K562 (cell line): ENCODE results near the gene SLC8A1. TPM values are rescaled to one million over a fixed set of nuclear protein-coding genes. Genes with fewer than 3 reads are reported as not detected.

Experiments
- ATAC-seq: fragments of 200-7000 bp; cut with Tn5 transposase; 3 replicates; pipeline ENCODE4 v1.9.1; 2020; ENCODE audit warnings: moderate library complexity
- BruUV-seq: library from RNA; stranded (reverse); fragments of 400-500 nt; replicated peaks from 2 replicates; lab custom pipeline; 2021; lab: Mats Ljungman, UMichigan
- CTCF ChIA-PET: fragments of 300-600 bp; formaldehyde crosslinking; extraction: SDS; loops from one replicate; lab custom pipeline; 2021; ENCODE audit warnings: low intra/inter-chr PET ratio; lab: Yijun Ruan, JAX
- POLR2A ChIA-PET: fragments of 300-600, 350-650 bp; sonication (Branson Sonifier 250); formaldehyde crosslinking; extraction: SDS; loops from one replicate; lab custom pipeline; 2021; ENCODE audit warnings: antibody characterized with exemption, inconsistent platforms; lab: Yijun Ruan, JAX
- DNase-seq, 4 experiments: peaks; one replicate each; pipeline versions ENCODE4 v3.0.0 to v3.0.0-alpha.2; 2011 to 2018; ENCODE audit warnings: low spot score in 3 of 4, mixed read lengths in 3 of 4; ENCODE audit errors: extremely low read depth in 1 of 4
- FAIRE-seq: peaks from 2 replicates; lab custom pipeline; 2011; peaks lifted over from hg19 to GRCh38; lab: Jason Lieb, UNC
- H2AFZ ChIP-seq: 2 replicates; pipeline ENCODE4 v1.6.0; 2011; ENCODE audit warnings: low read depth, low read length, control low read depth, inconsistent platforms
- H3K27ac ChIP-seq: fragments of 200-600 bp; 3 replicates; pipeline ENCODE4 v1.8.0; 2011; ENCODE audit warnings: low read depth, mild to moderate bottlenecking, control low read depth, inconsistent platforms, low read length, moderate library complexity, mixed read lengths; ENCODE audit errors: extremely low read depth
- H3K27me3 ChIP-seq, 2 experiments: fragments of 300-600 bp in 1 of 2; 2 replicates in 1 of 2; 3 replicates in 1 of 2; pipeline versions ENCODE4 v1.6.0 to v1.8.0; 2011; ENCODE audit warnings: inconsistent platforms in 2 of 2, low read length in 2 of 2, mild to moderate bottlenecking in 1 of 2, mixed read lengths in 1 of 2, moderate library complexity in 1 of 2; ENCODE audit not compliant: control insufficient read depth in 2 of 2, insufficient read depth in 2 of 2
- H3K36me3 ChIP-seq: fragments of 300-600 bp; 3 replicates; pipeline ENCODE4 v1.8.0; 2011; ENCODE audit warnings: mild to moderate bottlenecking, low read length, inconsistent platforms; ENCODE audit not compliant: control insufficient read depth, insufficient read depth
- H3K4me1 ChIP-seq, 2 experiments: fragments of 200-600 bp in 1 of 2; replicated peaks in 1 of 2; 2 replicates in 1 of 2; 3 replicates in 1 of 2; pipeline versions ENCODE4 v1.5.1 to v1.8.0; 2011; ENCODE audit warnings: inconsistent platforms in 2 of 2, low read length in 2 of 2, mild to moderate bottlenecking in 1 of 2, mixed read lengths in 1 of 2, moderate library complexity in 1 of 2; ENCODE audit not compliant: control insufficient read depth in 2 of 2, insufficient read depth in 2 of 2
- H3K4me2 ChIP-seq: 2 replicates; pipeline ENCODE4 v1.6.1; 2011; ENCODE audit warnings: low read length, control low read depth, inconsistent platforms, mixed read lengths; ENCODE audit not compliant: insufficient read depth
- H3K4me3 ChIP-seq: fragments of 200-600 bp; sonication (generic), shearing (Covaris generic); 2 replicates; pipeline ENCODE4 v1.5.1; 2016; ENCODE audit warnings: control low read depth, inconsistent platforms
- H3K79me2 ChIP-seq: fragments of 200-600 bp; 3 replicates; pipeline ENCODE4 v1.8.0; 2011; ENCODE audit warnings: low read length, inconsistent platforms; ENCODE audit not compliant: control insufficient read depth, insufficient read depth
- H3K9ac ChIP-seq, 2 experiments: 2 replicates each; pipeline versions ENCODE4 v1.6.0 to v1.6.1; 2011; ENCODE audit warnings: low read depth in 2 of 2, low read length in 2 of 2, control low read depth in 1 of 2, inconsistent platforms in 1 of 2, mild to moderate bottlenecking in 1 of 2, mixed read lengths in 1 of 2; ENCODE audit not compliant: insufficient read depth in 1 of 2
- H3K9me1 ChIP-seq: one replicate; pipeline ENCODE4 v1.6.0; 2011; ENCODE audit warnings: inconsistent platforms, mild to moderate bottlenecking, low read length, moderate library complexity; ENCODE audit not compliant: control insufficient read depth, insufficient read depth
- H3K9me3 ChIP-seq: replicated peaks from 2 replicates; pipeline ENCODE4 v1.5.1; 2011; ENCODE audit warnings: low read depth, low read length, inconsistent platforms; ENCODE audit not compliant: control insufficient read depth, insufficient read depth
- H4K20me1 ChIP-seq: replicated peaks from 2 replicates; pipeline ENCODE4 v1.6.1; 2011; ENCODE audit warnings: low read length, inconsistent platforms, mixed read lengths; ENCODE audit not compliant: control insufficient read depth, insufficient read depth
- HSF4 ChIP-seq: fragments of 250-450 bp; sonication (Bioruptor Pico); IDR thresholded peaks from 2 replicates; pipeline ENCODE4 v2.1.2; 2022; ENCODE audit warnings: mild to moderate bottlenecking, moderate library complexity, borderline replicate concordance
- PCBP2 ChIP-seq: fragments of 200-400 bp; formaldehyde crosslinking; IDR thresholded peaks from 2 replicates; pipeline ENCODE4 v1.6.1; 2018; ENCODE audit warnings: low read length, low read depth, mild to moderate bottlenecking, moderate library complexity; ENCODE audit not compliant: poor library complexity, severe bottlenecking
- SREBF1 ChIP-seq: fragments of 150-350 bp; IDR thresholded peaks from 2 replicates; pipeline ENCODE4 v1.6.1; 2014; ENCODE audit warnings: antibody characterized with exemption, low read depth, low read length, borderline replicate concordance
- TARDBP ChIP-seq: fragments of 450-650 bp; IDR thresholded peaks from 2 replicates; pipeline ENCODE4 v1.6.1; 2016
- ZNF57 ChIP-seq: fragments of 450-650 bp; formaldehyde crosslinking; IDR thresholded peaks from 2 replicates; pipeline ENCODE4 v1.4.0; 2020; ENCODE audit warnings: mild to moderate bottlenecking, moderate library complexity
- WGBS: fragments of 100-300 bp; shearing (Covaris generic); methylation state at CpG from one replicate; pipeline ENCODE4 v1.1.6; 2016; ENCODE audit warnings: low coverage, mixed read lengths; ENCODE audit not compliant: insufficient coverage; ENCODE audit errors: missing lambda C conversion rate; 5-methylcytosine and 5-hydroxymethylcytosine counted together
- in situ Hi-C: fragments of 300-500 bp; cut with MboI; formaldehyde crosslinking; loops from 4 replicates; pipeline ENCODE4 v1.15.0; 2018; ENCODE audit warnings: inconsistent platforms, mixed read lengths
- intact Hi-C: fragments of 100-400 bp; cut with micrococcal nuclease; formaldehyde crosslinking; loops from 2 replicates; pipeline ENCODE4 v1.14.2; 2022
- polyA plus RNA-seq, 8 experiments: library from polyadenylated mRNA; depleted of rRNA in 4 of 8; stranded (reverse) in 5 of 8; unstranded in 3 of 8; fragments of >200 nt; fragmentation: Nextera tagmentation in 2 of 8; fragmentation: Illumina TruSeq in 1 of 8; extraction: Ambion mirVana in 2 of 8; extraction: Trizol in 1 of 8; gene quantifications; 2 replicates each; pipeline versions ENCODE4 v1.2.1 to v1.2.3, GENCODE V29; 2011 to 2014; ENCODE audit warnings: inconsistent platforms in 1 of 8, missing spikeins in 1 of 8
- total RNA-seq, 7 experiments: library from RNA; depleted of rRNA in 6 of 7; stranded (reverse); fragments of >200 nt in 6 of 7; fragmentation: Illumina TruSeq in 2 of 7; extraction: Trizol in 2 of 7; gene quantifications; 2 replicates each; pipeline versions ENCODE4 v1.2.1 to v1.2.3, GENCODE V29; 2011 to 2021; ENCODE audit warnings: low replicate concordance in 1 of 7
- TF ChIP-seq, protein P1 (sequence below): fragments of 250-450 bp; sonication (Bioruptor Pico); IDR thresholded peaks from 2 replicates; pipeline ENCODE4 v1.5.0; 2020; ENCODE audit warnings: mild to moderate bottlenecking, borderline replicate concordance

SLC8A1 gene
- total and polyA plus RNA-seq, 9 of the 15 experiments (the other 6 are each of a cell fraction or from before 2014, with no cell fraction given): not detected

- no peak overlapping the region for H3K4me3 ChIP-seq
- intact Hi-C loops (no loop called here), in situ Hi-C loops (no loop called here)
- H2AFZ ChIP-seq: no peak overlapping the region
- H3K4me1 ChIP-seq: no peaks in the 10 kb centered on the region
- BruUV-seq: no TSS peak
- ATAC-seq: no peak
- POLR2A ChIA-PET: no interaction called here
- no peaks in the 10 kb centered on the region for H3K9me3 ChIP-seq
- H3K9ac ChIP-seq: no peak overlapping the region
- WGBS: 0% methylated on average over 3 of the region's 3 CpGs
- CTCF ChIA-PET: no interaction called here
- no peak for FAIRE-seq
- no peak overlapping the region for H3K4me2 ChIP-seq
- H3K79me2 ChIP-seq: no peaks in the 10 kb centered on the region
- H3K36me3 ChIP-seq: no peaks in the 10 kb centered on the region
- no peaks in the 10 kb centered on the region for H3K27me3 ChIP-seq
- no peaks in the 10 kb centered on the region for H3K9me1 ChIP-seq
- TF ChIP-seq PCBP2 (no peak), TARDBP (no peak), HSF4 (no peak), SREBF1 (no peak), ZNF57 (CRISPR knock-in tag) (no peak)
- TF ChIP-seq, protein P1, sequence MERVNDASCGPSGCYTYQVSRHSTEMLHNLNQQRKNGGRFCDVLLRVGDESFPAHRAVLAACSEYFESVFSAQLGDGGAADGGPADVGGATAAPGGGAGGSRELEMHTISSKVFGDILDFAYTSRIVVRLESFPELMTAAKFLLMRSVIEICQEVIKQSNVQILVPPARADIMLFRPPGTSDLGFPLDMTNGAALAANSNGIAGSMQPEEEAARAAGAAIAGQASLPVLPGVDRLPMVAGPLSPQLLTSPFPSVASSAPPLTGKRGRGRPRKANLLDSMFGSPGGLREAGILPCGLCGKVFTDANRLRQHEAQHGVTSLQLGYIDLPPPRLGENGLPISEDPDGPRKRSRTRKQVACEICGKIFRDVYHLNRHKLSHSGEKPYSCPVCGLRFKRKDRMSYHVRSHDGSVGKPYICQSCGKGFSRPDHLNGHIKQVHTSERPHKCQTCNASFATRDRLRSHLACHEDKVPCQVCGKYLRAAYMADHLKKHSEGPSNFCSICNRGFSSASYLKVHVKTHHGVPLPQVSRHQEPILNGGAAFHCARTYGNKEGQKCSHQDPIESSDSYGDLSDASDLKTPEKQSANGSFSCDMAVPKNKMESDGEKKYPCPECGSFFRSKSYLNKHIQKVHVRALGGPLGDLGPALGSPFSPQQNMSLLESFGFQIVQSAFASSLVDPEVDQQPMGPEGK (CRISPR knock-in tag): no peak
- DNase-seq: no peak
- H4K20me1 ChIP-seq: no peaks in the 10 kb centered on the region
- no peak overlapping the region for H3K27ac ChIP-seq
These were observed 51.4 kb downstream of the SLC8A1 start for GRCh38 chr2:40400336-40400953.
